22Rv1 (cell line): ENCODE measurements around the gene ZBTB9.

ENCODE experiments used
- CTCF ChIP-seq: fragments of 450-650 bp; IDR thresholded peaks from 2 replicates; pipeline ENCODE4 v1.5.1; 2017; ENCODE audit warnings: mild to moderate bottlenecking
- ZFX ChIP-seq: fragments of 450-650 bp; IDR thresholded peaks from 2 replicates; pipeline ENCODE4 v1.6.1; 2017; ENCODE audit warnings: antibody characterized with exemption, borderline replicate concordance

DNA sequence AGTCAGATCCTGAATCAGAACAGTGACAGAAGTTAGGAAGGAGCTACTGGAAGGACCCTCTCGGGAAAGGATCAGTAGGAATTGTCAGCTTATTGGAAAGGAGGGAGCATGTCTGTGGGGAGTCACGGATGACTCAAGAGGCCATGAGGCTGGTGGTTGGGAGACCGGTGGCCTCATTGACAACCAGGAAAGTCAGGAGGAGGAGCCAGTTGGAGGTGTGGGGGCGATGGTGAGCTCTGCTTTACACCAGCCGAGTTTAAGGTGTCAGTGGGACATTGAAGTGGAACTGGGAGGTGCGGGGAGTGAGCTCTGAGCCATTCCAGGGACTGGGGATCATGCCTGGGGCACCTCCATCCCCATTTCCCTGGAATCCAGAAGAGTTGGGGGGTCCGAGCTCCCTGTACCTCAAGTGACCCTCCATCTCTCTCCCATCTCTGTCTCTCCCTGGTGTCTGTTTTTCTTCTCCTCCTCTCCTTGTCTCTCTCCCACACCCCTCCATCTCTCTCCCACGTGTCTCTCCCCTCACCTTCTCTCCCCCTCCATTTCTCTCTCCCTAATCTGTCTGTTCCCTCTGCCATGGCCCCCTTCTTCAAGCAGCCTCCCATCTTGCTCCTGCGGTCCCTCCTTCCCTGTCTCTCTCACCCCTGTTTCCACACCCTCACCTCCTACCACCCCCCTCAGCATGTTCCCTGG is 14.3 kb upstream of the ZBTB9 start:
- TF ChIP-seq CTCF (no peak), ZFX (no peak)
